Fibroblast of lung (primary cell): ENCODE results near the gene TMEM131.

Source experiments
- EZH2 ChIP-seq: IDR thresholded peaks from 2 replicates; pipeline ENCODE4 v1.5.1; 2012; ENCODE audit warnings: low read length, control low read depth, mild to moderate bottlenecking; ENCODE audit errors: missing control alignments
- TF ChIP-seq, protein P1 (sequence below), 2 donors: IDR thresholded peaks in 1 of 2; conservative IDR thresholded peaks in 1 of 2; 1 replicate in 1 of 2; 2 replicates in 1 of 2; pipeline ENCODE4 v1.5.1; 2011 to 2012; ENCODE audit warnings: low read length in 2 of 2, control low read depth in 1 of 2, inconsistent platforms in 1 of 2, low read depth in 1 of 2, mild to moderate bottlenecking in 1 of 2

DNA sequence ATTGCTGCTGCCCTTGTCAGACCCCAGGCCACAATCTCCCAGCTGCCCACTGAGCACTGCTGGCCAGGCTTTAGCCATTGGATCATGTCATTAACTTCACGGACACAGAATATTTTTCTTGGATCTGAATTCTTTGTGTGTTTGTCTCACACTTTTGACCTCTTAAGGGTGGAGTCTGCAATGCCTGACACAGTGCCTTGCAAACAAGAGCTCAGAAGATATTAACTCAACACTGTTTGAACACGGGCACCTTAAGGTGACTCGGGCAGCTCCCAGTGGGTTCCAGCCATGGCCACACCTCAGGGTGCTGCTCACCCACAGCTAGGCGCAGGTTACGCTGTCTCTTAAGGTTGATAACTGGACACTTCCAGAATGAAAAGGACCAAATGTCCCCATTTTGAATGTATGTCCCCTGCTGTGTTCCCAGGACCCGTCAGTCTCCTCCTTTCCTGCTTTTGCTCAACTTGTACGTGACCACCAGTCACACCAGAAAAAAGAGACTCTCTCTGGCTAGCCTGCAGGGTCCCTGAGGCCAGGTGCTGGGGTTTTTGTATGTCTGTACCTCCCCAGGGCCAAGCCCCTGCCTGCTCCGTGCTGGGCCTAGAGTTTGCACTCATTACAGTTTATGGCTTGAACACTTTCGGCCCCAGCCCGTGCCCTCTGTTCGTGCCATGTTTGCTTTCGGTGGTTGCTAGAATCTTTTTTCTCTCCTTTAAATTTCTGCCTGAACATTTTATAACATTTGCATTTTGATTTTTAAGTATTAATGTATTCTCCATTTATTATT lies 33.4 kb upstream of the TMEM131 start:
- TF ChIP-seq, protein P1, sequence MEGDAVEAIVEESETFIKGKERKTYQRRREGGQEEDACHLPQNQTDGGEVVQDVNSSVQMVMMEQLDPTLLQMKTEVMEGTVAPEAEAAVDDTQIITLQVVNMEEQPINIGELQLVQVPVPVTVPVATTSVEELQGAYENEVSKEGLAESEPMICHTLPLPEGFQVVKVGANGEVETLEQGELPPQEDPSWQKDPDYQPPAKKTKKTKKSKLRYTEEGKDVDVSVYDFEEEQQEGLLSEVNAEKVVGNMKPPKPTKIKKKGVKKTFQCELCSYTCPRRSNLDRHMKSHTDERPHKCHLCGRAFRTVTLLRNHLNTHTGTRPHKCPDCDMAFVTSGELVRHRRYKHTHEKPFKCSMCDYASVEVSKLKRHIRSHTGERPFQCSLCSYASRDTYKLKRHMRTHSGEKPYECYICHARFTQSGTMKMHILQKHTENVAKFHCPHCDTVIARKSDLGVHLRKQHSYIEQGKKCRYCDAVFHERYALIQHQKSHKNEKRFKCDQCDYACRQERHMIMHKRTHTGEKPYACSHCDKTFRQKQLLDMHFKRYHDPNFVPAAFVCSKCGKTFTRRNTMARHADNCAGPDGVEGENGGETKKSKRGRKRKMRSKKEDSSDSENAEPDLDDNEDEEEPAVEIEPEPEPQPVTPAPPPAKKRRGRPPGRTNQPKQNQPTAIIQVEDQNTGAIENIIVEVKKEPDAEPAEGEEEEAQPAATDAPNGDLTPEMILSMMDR (conservative IDR thresholded peaks at IDR 0.05 in 1 of 2, IDR thresholded peaks at IDR 0.05 in 1 of 2; ENCODE audit: low read depth in 1 of 2, low read length in 2 of 2), result no peak
- no peak for TF ChIP-seq EZH2
